Gastroesophageal sphincter (tissue), 3 donors: ENCODE measurements around the gene ALDH1L1.

Experiments used
- EP300 ChIP-seq: sonication (generic); formaldehyde crosslinking; IDR thresholded peaks from one replicate; pipeline ENCODE4 v1.6.1; 2017; ENCODE audit warnings: antibody characterized with exemption, mild to moderate bottlenecking
- POLR2A ChIP-seq, 2 donors: fragments of 450-650 bp; IDR thresholded peaks; one replicate each; pipeline ENCODE4 v1.6.1; 2017; ENCODE audit warnings: antibody characterized with exemption in 2 of 2, mild to moderate bottlenecking in 2 of 2, moderate library complexity in 1 of 2
- POLR2AphosphoS5 ChIP-seq: sonication (generic); formaldehyde crosslinking; IDR thresholded peaks from one replicate; pipeline ENCODE4 v1.6.1; 2017; ENCODE audit warnings: antibody characterized with exemption
- TF ChIP-seq, protein P1 (sequence below), 4 experiments: fragments of 200-600 bp in 2 of 4; fragments of 450-650 bp in 2 of 4; sonication (generic) in 1 of 4; IDR thresholded peaks; one replicate each; pipeline ENCODE4 v1.5.1; 2017 to 2019; ENCODE audit warnings: antibody characterized with exemption in 4 of 4, mild to moderate bottlenecking in 2 of 4, moderate library complexity in 2 of 4

DNA sequence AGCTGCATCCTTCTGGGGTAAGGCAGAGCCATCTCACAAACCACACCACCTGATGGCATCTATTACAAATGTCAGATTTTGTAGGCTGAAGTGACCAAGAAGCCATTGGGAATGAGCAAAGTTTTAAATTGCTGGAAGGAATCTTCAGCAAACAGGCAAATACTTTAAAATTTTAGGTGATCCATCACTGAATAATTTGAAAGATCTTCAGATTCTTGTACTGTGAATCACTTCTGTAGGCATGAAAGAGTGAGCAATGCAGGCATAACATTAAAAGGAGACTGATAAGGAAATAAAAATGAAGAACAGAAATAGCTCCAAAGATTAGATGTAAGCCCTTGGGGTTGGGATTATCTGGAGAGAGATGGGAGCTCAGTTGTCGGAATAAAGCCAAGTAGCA lies 36.0 kb upstream of the ALDH1L1 start:
- TF ChIP-seq, protein P1, sequence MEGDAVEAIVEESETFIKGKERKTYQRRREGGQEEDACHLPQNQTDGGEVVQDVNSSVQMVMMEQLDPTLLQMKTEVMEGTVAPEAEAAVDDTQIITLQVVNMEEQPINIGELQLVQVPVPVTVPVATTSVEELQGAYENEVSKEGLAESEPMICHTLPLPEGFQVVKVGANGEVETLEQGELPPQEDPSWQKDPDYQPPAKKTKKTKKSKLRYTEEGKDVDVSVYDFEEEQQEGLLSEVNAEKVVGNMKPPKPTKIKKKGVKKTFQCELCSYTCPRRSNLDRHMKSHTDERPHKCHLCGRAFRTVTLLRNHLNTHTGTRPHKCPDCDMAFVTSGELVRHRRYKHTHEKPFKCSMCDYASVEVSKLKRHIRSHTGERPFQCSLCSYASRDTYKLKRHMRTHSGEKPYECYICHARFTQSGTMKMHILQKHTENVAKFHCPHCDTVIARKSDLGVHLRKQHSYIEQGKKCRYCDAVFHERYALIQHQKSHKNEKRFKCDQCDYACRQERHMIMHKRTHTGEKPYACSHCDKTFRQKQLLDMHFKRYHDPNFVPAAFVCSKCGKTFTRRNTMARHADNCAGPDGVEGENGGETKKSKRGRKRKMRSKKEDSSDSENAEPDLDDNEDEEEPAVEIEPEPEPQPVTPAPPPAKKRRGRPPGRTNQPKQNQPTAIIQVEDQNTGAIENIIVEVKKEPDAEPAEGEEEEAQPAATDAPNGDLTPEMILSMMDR (IDR thresholded peaks at IDR 0.05), result no peak
- TF ChIP-seq POLR2A (IDR thresholded peaks at IDR 0.05) (no peak), POLR2AphosphoS5 (no peak), EP300 (no peak)
